SHP77 treated with DMSO at 0.1 percent for 48 hours (cell line): ENCODE measurements around the gene CRYGS.

Source experiments
- DNase-seq: peaks from one replicate; lab custom pipeline; 2025; lab: John Stamatoyannopoulos, UW

The CRYGS gene

DNA sequence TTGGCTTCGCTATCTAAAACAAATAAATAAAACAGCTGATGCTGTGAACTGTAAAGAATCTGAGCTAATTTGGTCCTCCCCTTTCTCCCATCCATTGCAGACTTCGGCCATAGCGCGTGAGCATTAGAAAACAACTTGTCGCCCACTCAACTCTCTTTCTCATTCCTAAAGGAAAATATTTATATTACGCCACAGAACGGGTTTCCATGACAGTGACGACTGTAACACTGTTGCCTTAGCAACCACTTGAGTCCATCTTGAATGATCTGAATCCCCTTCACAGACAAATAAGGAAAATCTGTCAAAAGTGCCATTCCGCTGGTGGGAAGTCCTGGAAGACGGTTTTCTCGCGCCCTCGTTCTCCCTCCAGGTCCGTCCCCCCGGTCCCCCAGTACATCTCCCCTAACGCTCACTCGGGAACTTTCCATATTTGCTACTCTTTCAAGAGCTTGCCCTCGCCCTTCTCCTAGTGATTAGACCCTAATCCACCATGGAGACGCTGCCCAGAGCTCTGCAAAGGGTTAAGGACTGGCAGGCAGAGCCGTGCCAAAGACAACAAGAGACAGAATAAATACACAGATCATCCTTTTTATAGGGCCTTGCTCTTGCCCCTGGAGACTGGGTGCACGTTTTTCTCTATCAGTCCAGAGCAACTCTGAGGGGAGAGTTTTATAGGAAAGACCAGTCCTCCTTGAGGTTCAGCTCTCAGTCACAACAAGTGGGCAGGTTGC is 50.5 kb downstream of the CRYGS start:
- DNase-seq, result no peak

DNA sequence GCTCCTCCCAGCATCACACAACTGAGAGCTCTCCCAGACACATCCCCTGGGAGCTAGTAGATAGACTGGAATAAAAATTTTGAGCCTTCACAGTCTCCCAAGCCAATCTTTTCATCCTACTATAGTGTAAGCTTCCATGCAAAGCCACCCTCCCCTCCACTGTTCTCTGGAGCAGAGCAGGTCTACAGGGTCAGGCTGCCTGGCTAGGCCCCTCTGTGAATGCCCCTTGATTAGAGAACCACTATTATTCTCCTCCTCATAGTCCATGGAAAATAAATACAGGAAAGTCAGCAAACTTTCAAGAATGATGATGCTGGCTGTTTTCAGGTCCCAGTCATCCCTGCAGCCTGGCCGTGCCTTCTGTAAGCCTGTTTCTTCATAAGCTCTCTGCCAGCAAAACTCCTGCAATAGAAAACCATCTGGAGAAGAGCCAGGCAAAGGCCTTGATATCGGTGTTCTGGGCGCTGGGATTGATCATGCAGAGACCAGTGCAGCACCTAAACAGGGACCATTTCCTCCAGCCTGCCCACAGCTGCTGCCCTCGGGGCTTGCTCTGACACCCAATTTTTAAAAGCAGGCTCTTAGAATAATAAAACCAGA is 51.7 kb downstream of the CRYGS start:
- DNase-seq, result no peak

GRCh38 chr3:186489507-186489906 is 54.7 kb downstream of the CRYGS start:
- DNase-seq, result no peak
